K562 (cell line): ENCODE data around the gene FNBP1. TPM values are rescaled to one million over a fixed set of nuclear protein-coding genes. Genes with fewer than 3 reads are reported as not detected.

ENCODE experiments used
- ATF1 ChIP-seq, 2 experiments: fragments of 450-650 bp in 1 of 2; IDR thresholded peaks; 2 replicates each; pipeline ENCODE4 v1.6.1; 2016; ENCODE audit warnings: missing compliant biosample characterization in 1 of 2, missing genetic modification characterization in 1 of 2
- ATF7 ChIP-seq: fragments of 450-650 bp; IDR thresholded peaks from 2 replicates; pipeline ENCODE4 v1.7.1; 2014; ENCODE audit warnings: mild to moderate bottlenecking, moderate library complexity
- C11orf30 ChIP-seq: fragments of 450-650 bp; IDR thresholded peaks from 2 replicates; pipeline ENCODE4 v1.6.1; 2016; ENCODE audit warnings: low read depth, mild to moderate bottlenecking
- DDX20 ChIP-seq: fragments of 450-650 bp; IDR thresholded peaks from 2 replicates; pipeline ENCODE4 v1.6.1; 2016; ENCODE audit warnings: missing genetic modification characterization, low read depth, mild to moderate bottlenecking, missing compliant biosample characterization, moderate library complexity
- E2F1 ChIP-seq: sonication (generic); formaldehyde crosslinking; IDR thresholded peaks from 2 replicates; pipeline ENCODE4 v1.8.1; 2023; ENCODE audit warnings: mild to moderate bottlenecking, missing genetic modification reagents, moderate library complexity
- EP400 ChIP-seq: fragments of 450-650 bp; IDR thresholded peaks from 2 replicates; pipeline ENCODE4 v1.6.1; 2017; ENCODE audit warnings: antibody characterized with exemption, mild to moderate bottlenecking, moderate library complexity
- ESRRA ChIP-seq: fragments of 450-650 bp; IDR thresholded peaks from 2 replicates; pipeline ENCODE4 v1.6.1; 2014; ENCODE audit warnings: low read depth, mild to moderate bottlenecking, moderate library complexity, borderline replicate concordance
- ETV1 ChIP-seq: fragments of 450-650 bp; conservative IDR thresholded peaks from 2 replicates; pipeline ENCODE4 v1.6.1; 2016; ENCODE audit warnings: missing genetic modification characterization, control low read depth, low read depth, missing compliant biosample characterization
- PRMT5 ChIP-seq: sonication (generic); formaldehyde crosslinking; IDR thresholded peaks from 2 replicates; pipeline ENCODE4 v1.5.0; 2020; ENCODE audit warnings: missing genetic modification reagents
- RB1 ChIP-seq: fragments of 450-650 bp; IDR thresholded peaks from 2 replicates; pipeline ENCODE4 v1.6.1; 2017; ENCODE audit warnings: low read depth, mild to moderate bottlenecking
- RFX1 ChIP-seq: fragments of 450-650 bp; IDR thresholded peaks from 2 replicates; pipeline ENCODE4 v1.6.1; 2016; ENCODE audit warnings: mild to moderate bottlenecking, moderate library complexity
- RFX5 ChIP-seq: IDR thresholded peaks from 2 replicates; pipeline ENCODE4 v1.6.1; 2011; ENCODE audit warnings: low read depth, mild to moderate bottlenecking, improper control_type of control experiment, low read length
- RREB1 ChIP-seq: fragments of 250-450 bp; sonication (Bioruptor Pico); IDR thresholded peaks from 2 replicates; pipeline ENCODE4 v1.4.0; 2020
- SIN3A ChIP-seq, 2 experiments: fragments of 150-350 bp in 1 of 2; IDR thresholded peaks; 2 replicates each; pipeline ENCODE4 v1.6.1; 2011 to 2016; ENCODE audit warnings: borderline replicate concordance in 2 of 2, low read depth in 2 of 2, low read length in 2 of 2, mild to moderate bottlenecking in 2 of 2, moderate library complexity in 2 of 2; ENCODE audit not compliant: control insufficient read depth in 1 of 2
- SPI1 ChIP-seq: IDR thresholded peaks from 2 replicates; pipeline ENCODE4 v1.6.1; 2011; ENCODE audit warnings: low read depth, low read length, control low read depth, borderline replicate concordance
- TAF9B ChIP-seq: fragments of 450-650 bp; IDR thresholded peaks from 2 replicates; pipeline ENCODE4 v1.6.1; 2018; ENCODE audit warnings: mild to moderate bottlenecking; ENCODE audit not compliant: partially characterized antibody
- TBP ChIP-seq: optimal IDR thresholded peaks from 2 replicates; pipeline ENCODE3; 2011; ENCODE audit warnings: low read depth, low read length, improper control_type of control experiment
- TEAD4 ChIP-seq, 2 experiments: sonication (generic) in 1 of 2; formaldehyde crosslinking in 1 of 2; IDR thresholded peaks; 2 replicates each; pipeline versions ENCODE4 v1.6.1 to v1.8.0; 2012 to 2022; ENCODE audit warnings: borderline replicate concordance in 1 of 2, inconsistent platforms in 1 of 2, low read length in 1 of 2, mild to moderate bottlenecking in 1 of 2, missing genetic modification reagents in 1 of 2
- ZNF395 ChIP-seq: fragments of 200-800 bp; sonication (Bioruptor generic); IDR thresholded peaks from 2 replicates; pipeline ENCODE4 v1.6.1; 2017; ENCODE audit warnings: missing genetic modification characterization, missing compliant biosample characterization
- polyA plus RNA-seq, 8 experiments: library from polyadenylated mRNA; depleted of rRNA in 4 of 8; stranded (reverse) in 5 of 8; unstranded in 3 of 8; fragments of >200 nt; fragmentation: Nextera tagmentation in 2 of 8; fragmentation: Illumina TruSeq in 1 of 8; extraction: Ambion mirVana in 2 of 8; extraction: Trizol in 1 of 8; gene quantifications; 2 replicates each; pipeline versions ENCODE4 v1.2.1 to v1.2.3, GENCODE V29; 2011 to 2014; ENCODE audit warnings: inconsistent platforms in 1 of 8, missing spikeins in 1 of 8
- total RNA-seq, 7 experiments: library from RNA; depleted of rRNA in 6 of 7; stranded (reverse); fragments of >200 nt in 6 of 7; fragmentation: Illumina TruSeq in 2 of 7; extraction: Trizol in 2 of 7; gene quantifications; 2 replicates each; pipeline versions ENCODE4 v1.2.1 to v1.2.3, GENCODE V29; 2011 to 2021; ENCODE audit warnings: low replicate concordance in 1 of 7

FNBP1 gene
- total and polyA plus RNA-seq, 9 of the 15 experiments (the other 6 are each of a cell fraction or from before 2014, with no cell fraction given), result 1.8 to 14.9 (median 7.6) TPM

GRCh38 chr9:130053504-130054324 is 10.7 kb upstream of the FNBP1 start, which contains the start of gene GPR107 (continued):
- TF ChIP-seq ZNF395 (no peak), TEAD4 (IDR thresholded peaks at IDR 0.05; ENCODE audit: low read length) (0 out of 2 replicates have a peak, but pooled peaks have one; percentile 5), TEAD4 (CRISPR knock-in tag; IDR thresholded peaks at IDR 0.05; ENCODE audit: borderline replicate concordance) (no peak), E2F1 (peak; percentile 63), C11orf30 (peak; percentile 80), RREB1 (CRISPR knock-in tag) (peak; percentile 64), TBP (peak; percentile 84), TAF9B (peak; percentile 94), PRMT5 (0 out of 2 replicates have a peak, but pooled peaks have one; percentile 15), RFX1 (peak; percentile 98), ATF1 (CRISPR knock-in tag; IDR thresholded peaks at IDR 0.05) (no peak), ATF1 (tag; IDR thresholded peaks at IDR 0.05) (peak; percentile 79), RB1 (peak; percentile 80; the same call in 1 of the 2 replicates), SIN3A (IDR thresholded peaks at IDR 0.05; ENCODE audit: borderline replicate concordance in 2 of 2, control insufficient read depth in 1 of 2, low read depth in 2 of 2, low read length in 2 of 2) (0 out of 4 replicates have a peak, but pooled peaks have one; percentile 26 to 46), DDX20 (no peak), ESRRA (peak; percentile 41), ETV1 (peak; percentile 79), RFX5 (no peak), EP400 (peak; percentile 86), ATF7 (peak; percentile 71), SPI1 (peak; percentile 79)
